VCaP (cell line): ENCODE results near the gene TNIK.
"Not testable (repeated sequence)": the region's sequence is repeated elsewhere in the genome, so short reads cannot be mapped to it uniquely, and the experiment has no call there.

Experiments
- H3K27ac ChIP-seq: fragments of 450-650 bp; 2 replicates; pipeline ENCODE4 v1.5.1; 2017
- CTCF ChIP-seq: fragments of 450-650 bp; conservative IDR thresholded peaks from 2 replicates; pipeline ENCODE4 v1.5.1; 2017; ENCODE audit warnings: mild to moderate bottlenecking, moderate library complexity

The TNIK gene

GRCh38 chr3:171297951-171298350 lies 162.3 kb downstream of the TNIK start:
- no peak for TF ChIP-seq CTCF
- no peak overlapping the region for H3K27ac ChIP-seq

GRCh38 chr3:171297207-171297606 lies 163.0 kb downstream of the TNIK start:
- H3K27ac ChIP-seq, result 0 out of 2 replicates have a peak overlapping the region, but pooled peaks have one; percentile 44
- no peak for TF ChIP-seq CTCF

- TF ChIP-seq CTCF, result no peak
- H3K27ac ChIP-seq, result peak overlapping the region; percentile 44
These were observed 164.5 kb downstream of the TNIK start for GRCh38 chr3:171295484-171296373.

GRCh38 chr3:171293142-171293782 lies 166.9 kb downstream of the TNIK start:
- no peak overlapping the region for H3K27ac ChIP-seq
- no peak for TF ChIP-seq CTCF

GRCh38 chr3:171290680-171291079 lies 169.5 kb downstream of the TNIK start:
- TF ChIP-seq CTCF, result no peak
- no peak overlapping the region for H3K27ac ChIP-seq

GRCh38 chr3:171289291-171289690 lies 170.9 kb downstream of the TNIK start:
- no peak for TF ChIP-seq CTCF
- no peak overlapping the region for H3K27ac ChIP-seq

GRCh38 chr3:171287761-171288160 lies 172.4 kb downstream of the TNIK start:
- H3K27ac ChIP-seq, result not testable (repeated sequence)
